Tongue (tissue), 2 donors: ENCODE data around the gene LAG3. TPM values are rescaled to one million over a fixed set of nuclear protein-coding genes. Genes with fewer than 3 reads are reported as not detected.
"Not testable (repeated sequence)": the region's sequence is repeated elsewhere in the genome, so short reads cannot be mapped to it uniquely, and the experiment has no call there.

Experiments
- DNase-seq: peaks from one replicate; pipeline ENCODE4 v3.0.0-alpha.2; 2015
- total RNA-seq: library from RNA; depleted of rRNA; stranded (reverse); fragments of >200 nt; gene quantifications from one replicate; pipeline ENCODE4 v1.2.3, GENCODE V29; 2014

The LAG3 gene
- total RNA-seq = not detected

DNA sequence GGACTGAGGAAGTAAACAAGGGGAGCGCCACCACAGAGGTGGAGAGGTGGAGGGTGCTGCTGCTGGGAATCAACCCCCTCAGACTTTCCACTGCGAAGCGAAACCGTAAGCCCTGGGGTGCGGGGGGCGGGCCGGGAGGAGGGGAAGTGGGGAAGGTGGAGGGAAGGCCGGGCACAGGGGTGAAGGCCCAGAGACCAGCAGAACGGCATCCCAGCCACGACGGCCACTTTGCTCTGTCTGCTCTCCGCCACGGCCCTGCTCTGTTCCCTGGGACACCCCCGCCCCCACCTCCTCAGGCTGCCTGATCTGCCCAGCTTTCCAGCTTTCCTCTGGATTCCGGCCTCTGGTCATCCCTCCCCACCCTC lies at the start of gene LAG3:
LAG3 (plus strand) TSS at position 190 of the 365 bp plus-strand sequence. CDS start 333 bp downstream, outside the sequence.
- no peak for DNase-seq

- DNase-seq = no peak
Measured at GRCh38 chr12:6722863-6723262, 49.5 kb upstream of the LAG3 start.

DNA sequence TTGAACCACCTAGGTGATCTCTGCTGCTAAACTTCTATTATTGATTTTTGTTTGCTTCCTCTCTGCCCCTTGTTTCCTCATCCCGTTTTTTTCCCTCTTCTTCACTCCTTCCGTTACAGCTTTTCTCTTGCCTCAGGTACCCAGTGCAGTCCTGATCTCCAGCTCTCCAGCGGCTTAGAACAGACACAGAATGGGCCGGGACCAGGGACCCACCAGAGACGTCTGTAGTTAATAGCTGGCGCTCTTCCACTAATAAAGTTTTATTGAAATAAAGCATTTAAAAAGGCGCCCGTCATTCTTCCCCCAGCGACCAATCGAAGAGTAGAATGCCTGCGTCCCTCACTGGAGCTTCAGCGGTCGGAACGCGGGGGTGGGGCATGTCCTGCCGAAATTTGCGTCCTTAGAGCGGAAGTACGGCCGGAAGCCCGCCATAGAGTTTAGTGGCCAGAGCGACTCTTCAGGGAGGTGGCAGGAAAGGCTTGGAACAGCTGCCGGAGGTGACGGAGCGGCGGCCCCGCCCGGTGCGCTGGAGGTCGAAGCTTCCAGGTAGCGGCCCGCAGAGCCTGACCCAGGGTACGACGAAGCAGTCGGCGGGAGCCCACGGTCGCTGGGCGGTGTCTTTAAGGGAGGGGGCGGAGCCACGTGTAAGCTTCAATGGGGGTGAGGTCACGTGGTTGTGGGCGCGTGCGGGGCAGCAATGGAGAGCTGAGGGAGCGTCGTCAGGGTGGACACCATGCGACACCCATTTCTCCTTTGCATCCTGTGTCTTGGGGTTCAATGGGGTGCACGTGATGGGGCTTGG lies 48.5 kb upstream of the LAG3 start, which contains the start of gene COPS7A:
COPS7A (plus strand) TSS at position 440 of the 802 bp plus-strand sequence. CDS start 611 bp downstream, outside the sequence.
- peak; percentile 99 for DNase-seq

DNA sequence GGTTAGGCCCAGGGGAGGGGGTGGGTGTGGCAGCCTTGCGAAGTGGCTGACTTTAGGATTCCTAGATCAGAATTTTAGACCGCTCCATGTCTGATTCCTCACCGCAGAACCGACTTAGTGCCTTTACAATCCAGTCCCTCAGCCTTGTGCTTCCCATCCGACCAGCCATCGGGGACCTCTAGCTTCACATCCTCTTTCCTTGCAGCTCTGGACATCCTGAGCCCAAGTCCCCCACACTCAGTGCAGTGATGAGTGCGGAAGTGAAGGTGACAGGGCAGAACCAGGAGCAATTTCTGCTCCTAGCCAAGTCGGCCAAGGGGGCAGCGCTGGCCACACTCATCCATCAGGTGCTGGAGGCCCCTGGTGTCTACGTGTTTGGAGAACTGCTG lies 47.9 kb upstream of the LAG3 start:
- no peak for DNase-seq

DNA sequence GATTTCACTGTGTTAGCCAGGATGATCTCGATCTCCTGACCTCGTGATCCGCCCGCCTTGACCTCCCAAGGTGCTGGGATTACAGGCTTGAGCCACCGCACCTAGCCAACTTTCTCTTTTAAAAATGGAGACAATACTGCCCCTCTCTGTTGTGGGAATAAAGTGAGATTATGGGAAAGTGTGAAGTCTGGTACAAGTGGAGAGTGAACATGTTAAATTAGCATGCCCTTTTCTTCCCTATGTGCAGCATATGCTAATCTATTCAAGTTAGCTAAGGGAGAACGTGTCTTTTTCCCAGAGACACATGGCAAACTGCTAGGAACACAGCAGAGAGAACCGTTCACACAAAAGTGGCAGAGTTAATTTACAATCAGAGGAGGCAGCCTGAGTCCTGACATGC lies 47.0 kb upstream of the LAG3 start:
- no peak for DNase-seq

- DNase-seq = no peak
Measured at GRCh38 chr12:6729186-6729585, 43.1 kb upstream of the LAG3 start.

DNA sequence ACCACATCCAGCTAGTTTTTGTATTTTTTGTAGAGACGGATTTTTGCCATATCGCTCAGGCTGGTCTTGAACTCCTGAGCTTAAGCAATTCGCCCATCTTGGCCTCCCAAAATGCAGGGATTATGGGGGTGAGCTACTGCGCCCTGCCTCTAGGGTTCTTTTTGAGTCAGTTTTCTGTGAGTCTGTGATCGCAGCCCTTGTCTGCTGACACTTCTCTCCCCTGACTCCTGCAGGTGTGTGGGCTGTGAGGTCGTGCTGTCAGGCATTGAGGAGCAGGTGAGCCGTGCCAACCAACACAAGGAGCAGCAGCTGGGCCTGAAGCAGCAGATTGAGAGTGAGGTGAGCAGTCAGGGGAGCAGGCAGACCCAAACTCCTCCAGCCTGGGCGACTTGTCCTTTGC lies 42.2 kb upstream of the LAG3 start:
- DNase-seq = no peak

DNA sequence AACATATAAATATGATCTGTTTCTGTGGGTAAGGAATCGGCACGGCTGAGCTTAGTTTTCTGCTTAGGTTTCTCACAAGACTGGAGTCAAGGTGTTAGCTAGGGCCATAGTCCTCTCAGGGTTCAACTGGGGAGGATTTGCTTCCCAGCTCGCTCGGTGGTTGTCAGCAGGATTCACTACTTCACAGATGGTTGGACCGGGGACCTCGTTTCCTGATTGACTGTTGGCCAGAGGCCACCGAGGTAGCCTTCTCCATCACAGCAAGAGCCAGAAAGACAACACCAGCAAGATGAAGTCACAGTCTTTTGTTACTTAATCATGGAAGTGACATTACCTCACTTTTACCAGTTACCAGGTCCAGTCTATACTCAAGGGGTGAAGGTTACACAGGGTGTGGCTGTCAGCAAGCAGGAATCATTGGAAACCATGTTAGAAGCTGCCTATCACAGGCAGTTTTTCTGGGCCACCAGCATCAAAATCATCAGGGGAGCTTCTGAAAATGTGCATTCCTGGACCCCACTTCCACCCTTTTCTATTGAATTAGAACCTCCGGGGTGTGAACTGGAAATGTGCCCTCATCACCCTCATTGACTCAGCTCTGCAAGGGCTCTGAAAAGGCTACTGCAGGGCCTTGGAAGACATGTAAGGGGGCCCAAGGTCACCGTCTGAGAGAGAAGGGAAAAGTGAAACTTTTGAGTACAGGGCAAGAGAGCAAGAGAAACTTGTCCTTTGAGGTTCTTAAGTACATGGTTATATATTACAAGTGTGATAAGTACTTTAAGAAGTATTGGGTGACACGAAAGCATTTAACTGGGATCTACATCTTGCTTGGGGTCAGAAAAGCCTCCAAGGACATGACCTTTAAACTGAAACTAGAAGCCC lies 37.6 kb upstream of the LAG3 start:
- DNase-seq = no peak

DNA sequence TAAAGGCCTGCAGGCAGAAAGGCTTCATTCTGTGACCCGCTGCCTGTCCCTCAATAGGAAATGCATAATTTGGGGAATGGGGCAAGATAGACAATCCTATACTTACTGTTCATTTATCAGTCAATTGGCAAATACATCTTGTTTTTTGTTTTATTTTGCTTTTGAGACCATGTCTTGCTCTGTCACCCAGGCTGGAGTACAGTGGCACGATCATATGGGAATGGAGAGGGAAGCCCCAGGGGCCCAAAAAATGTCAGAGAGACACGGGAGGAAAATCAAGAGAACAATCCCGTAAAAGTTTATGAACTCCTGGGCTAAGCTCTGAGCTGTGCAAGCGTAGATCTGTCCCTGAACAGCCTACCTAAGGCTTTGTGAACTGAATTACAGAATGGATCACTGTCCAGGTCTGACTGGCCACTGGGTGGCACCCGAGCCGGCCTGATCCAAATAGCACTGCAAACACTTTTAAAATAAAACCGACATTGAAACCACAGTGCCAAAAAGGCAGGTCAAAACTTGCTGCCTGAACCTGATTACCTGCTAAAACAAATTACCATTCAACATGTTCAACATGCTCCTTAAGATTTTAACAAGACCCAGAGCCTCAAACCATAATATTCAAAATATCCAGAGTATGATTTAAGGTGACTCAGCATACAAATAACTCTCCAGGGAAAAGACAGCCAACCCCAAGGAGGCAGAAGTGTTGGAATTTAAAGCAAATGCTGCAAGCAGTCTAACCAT lies 36.7 kb upstream of the LAG3 start:
- DNase-seq = peak; percentile 78

DNA sequence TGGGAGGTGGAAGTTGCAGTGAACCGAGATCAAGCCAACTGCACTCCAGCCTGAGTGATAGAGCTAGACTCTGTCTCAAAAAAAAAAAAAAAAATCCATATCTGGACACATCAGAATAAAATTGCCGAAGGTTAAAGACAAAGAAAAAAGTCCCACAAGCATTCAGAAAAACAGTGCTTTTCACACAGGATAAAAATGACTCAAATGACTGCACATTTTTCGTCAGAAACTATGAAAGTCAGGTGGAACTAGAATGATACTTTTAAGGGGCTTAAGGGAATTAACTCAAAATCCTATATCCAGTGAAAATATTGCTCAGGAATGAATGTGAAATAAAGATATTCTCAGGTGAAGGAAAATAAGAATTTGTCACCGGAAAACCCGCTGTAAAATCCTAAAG lies 35.6 kb upstream of the LAG3 start:
- no peak for DNase-seq

DNA sequence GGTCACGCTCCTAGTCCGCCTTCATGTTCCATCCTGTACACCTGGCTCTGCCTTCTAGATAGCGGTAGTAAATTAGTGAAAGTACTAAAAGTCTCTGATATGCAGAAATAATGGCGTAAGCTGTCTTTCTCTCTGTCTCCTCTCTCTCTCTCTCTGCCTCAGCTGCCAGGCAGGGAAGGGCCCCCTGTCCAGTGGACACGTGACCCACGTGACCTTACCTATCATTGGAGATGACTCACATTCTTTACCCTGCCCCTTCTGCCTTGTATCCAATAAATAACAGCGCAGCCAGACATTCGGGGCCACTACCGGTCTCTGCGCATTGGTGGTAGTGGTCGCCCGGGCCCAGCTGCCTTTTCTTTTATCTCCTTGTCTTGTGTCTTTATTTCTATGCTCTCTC lies 30.2 kb upstream of the LAG3 start:
- not testable (repeated sequence) for DNase-seq

DNA sequence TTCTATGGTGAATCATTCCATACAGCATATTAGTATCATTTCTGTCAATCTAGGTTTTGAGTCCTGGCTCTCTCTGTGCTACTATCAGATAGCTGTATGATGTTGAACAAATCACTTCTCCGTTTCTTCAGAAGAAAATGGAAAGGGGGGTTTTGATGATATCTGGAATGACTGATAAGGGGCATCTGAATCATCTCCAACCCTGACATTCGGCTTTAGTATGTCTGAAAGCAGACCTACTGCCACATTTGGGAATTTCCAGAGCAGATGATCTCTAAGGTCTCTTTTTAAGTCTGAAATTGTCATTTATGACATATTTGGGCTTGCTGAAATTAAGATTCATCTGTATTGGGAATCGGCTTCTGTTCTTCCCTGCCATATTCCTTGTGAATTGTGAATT lies 29.5 kb upstream of the LAG3 start:
- no peak for DNase-seq

GRCh38 chr12:6743300-6743699 lies 29.0 kb upstream of the LAG3 start:
- DNase-seq = not testable (repeated sequence)

GRCh38 chr12:6745741-6746525 lies 26.4 kb upstream of the LAG3 start:
- DNase-seq = no peak

GRCh38 chr12:6747216-6747615 lies 25.1 kb upstream of the LAG3 start:
- no peak for DNase-seq

- DNase-seq = no peak
Measured at GRCh38 chr12:6748761-6749160, 23.6 kb upstream of the LAG3 start.

- DNase-seq = no peak
Measured at GRCh38 chr12:6750506-6750905, 21.8 kb upstream of the LAG3 start.

DNA sequence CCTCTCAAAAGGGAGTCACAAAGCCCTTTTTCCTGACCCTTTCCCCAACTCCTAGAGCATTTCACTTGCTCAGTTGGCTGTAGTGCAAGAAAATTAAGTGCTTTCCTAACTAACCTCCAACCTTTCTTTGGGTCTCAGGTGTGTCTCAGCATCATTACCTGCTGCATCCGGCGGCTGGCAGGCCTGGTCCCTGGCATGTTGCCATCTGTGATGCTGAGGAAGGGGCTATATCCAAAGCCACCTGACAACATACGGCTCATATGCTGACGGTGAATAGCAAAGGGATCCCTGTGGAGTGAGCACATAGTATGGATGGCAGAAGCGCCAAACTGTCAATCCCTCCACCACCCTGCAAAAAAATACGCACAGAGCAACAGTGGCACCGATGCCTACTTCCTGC lies 20.6 kb upstream of the LAG3 start:
- DNase-seq = no peak

GRCh38 chr12:6752167-6752920 lies 20.0 kb upstream of the LAG3 start:
- peak; percentile 75 for DNase-seq

GRCh38 chr12:6752921-6753771 lies 19.2 kb upstream of the LAG3 start, which contains the start of gene MLF2:
TSS of gene MLF2 (minus strand) at chr12:6753141. CDS start at chr12:6752334, 807 bp downstream.
- peak; percentile 100 for DNase-seq
